ENCODE results near the gene SLMAP.
"Not testable (repeated sequence)": the region's sequence is repeated elsewhere in the genome, so short reads cannot be mapped to it uniquely, and the experiment has no call there.

SLMAP gene

GRCh38 chr3:57794501-57794900 lies 38.4 kb downstream of the SLMAP start:
- DNase-seq = no peak

GRCh38 chr3:57794951-57795350 lies 38.8 kb downstream of the SLMAP start:
- no peak for DNase-seq

GRCh38 chr3:57796261-57796660 lies 40.2 kb downstream of the SLMAP start:
- DNase-seq = no peak

GRCh38 chr3:57797701-57798487 lies 41.8 kb downstream of the SLMAP start:
- DNase-seq = no peak

- DNase-seq = no peak
Observed at GRCh38 chr3:57803647-57804081, 47.6 kb downstream of the SLMAP start.

GRCh38 chr3:57805266-57805665 lies 49.2 kb downstream of the SLMAP start:
- DNase-seq = no peak

- no peak for DNase-seq
Observed at GRCh38 chr3:57805674-57806073, 49.6 kb downstream of the SLMAP start.

GRCh38 chr3:57806195-57806594 lies 50.1 kb downstream of the SLMAP start:
- DNase-seq = not testable (repeated sequence)

- DNase-seq = no peak
Observed at GRCh38 chr3:57808961-57809608, 53.0 kb downstream of the SLMAP start.

GRCh38 chr3:57809609-57809968 lies 53.5 kb downstream of the SLMAP start:
- DNase-seq = no peak

GRCh38 chr3:57810048-57810447 lies 53.9 kb downstream of the SLMAP start:
- DNase-seq = no peak

GRCh38 chr3:57810471-57811137 lies 54.5 kb downstream of the SLMAP start:
- no peak for DNase-seq

- DNase-seq = peak; percentile 19
Observed at GRCh38 chr3:57815036-57815435, 58.9 kb downstream of the SLMAP start.

- DNase-seq = no peak
Observed at GRCh38 chr3:57816471-57817095, 60.5 kb downstream of the SLMAP start.

- DNase-seq = no peak
Observed at GRCh38 chr3:57818772-57819171, 62.7 kb downstream of the SLMAP start.

GRCh38 chr3:57820479-57820878 lies 64.4 kb downstream of the SLMAP start:
- DNase-seq = no peak

GRCh38 chr3:57821765-57822164 lies 65.7 kb downstream of the SLMAP start:
- DNase-seq = no peak

GRCh38 chr3:57822686-57823085 lies 66.6 kb downstream of the SLMAP start:
- DNase-seq = no peak

GRCh38 chr3:57825116-57825515 lies 69.0 kb downstream of the SLMAP start:
- DNase-seq = no peak

- DNase-seq = no peak
Observed at GRCh38 chr3:57826245-57826951, 70.3 kb downstream of the SLMAP start.

- DNase-seq = no peak
Observed at GRCh38 chr3:57826952-57827723, 71.0 kb downstream of the SLMAP start.

- no peak for DNase-seq
Observed at GRCh38 chr3:57827757-57828156, 71.6 kb downstream of the SLMAP start.

Data from activated naive CD4-positive, alpha-beta T cell treated with Interleukin-2 at 50 U/mL for 16 hours (primary cell).